MCF 10A (cell line): ENCODE results near the gene FGF14. TPM values are rescaled to one million over a fixed set of nuclear protein-coding genes. Genes with fewer than 3 reads are reported as not detected.

Experiments used
- BruUV-seq: library from RNA; stranded (reverse); fragments of 400-500 nt; replicated peaks from 2 replicates; lab custom pipeline; 2021; lab: Mats Ljungman, UMichigan
- CTCF ChIA-PET: fragments of 300-600 bp; sonication (Branson Sonifier 250); formaldehyde crosslinking; extraction: SDS; loops from one replicate; lab custom pipeline; 2021; ENCODE audit warnings: antibody characterized with exemption, inconsistent platforms; lab: Yijun Ruan, JAX
- POLR2A ChIA-PET: fragments of 300-600, 350-650 bp; sonication (Branson Sonifier 250); formaldehyde crosslinking; extraction: SDS; loops from one replicate; lab custom pipeline; 2020; ENCODE audit warnings: antibody characterized with exemption, inconsistent platforms; lab: Yijun Ruan, JAX
- DNase-seq: peaks from one replicate; pipeline ENCODE4 v3.0.0-alpha.2; 2018; ENCODE audit not compliant: unreplicated experiment
- H3K27ac Mint-ChIP-seq: one replicate; pipeline ENCODE4 v1.8.0; 2022; ENCODE audit warnings: mild to moderate bottlenecking, low read depth, mixed read lengths; ENCODE audit not compliant: unreplicated experiment
- H3K27me3 Mint-ChIP-seq: one replicate; pipeline ENCODE4 v1.8.0; 2022; ENCODE audit warnings: mixed read lengths; ENCODE audit not compliant: insufficient read depth, unreplicated experiment
- H3K36me3 Mint-ChIP-seq: one replicate; pipeline ENCODE4 v1.8.0; 2022; ENCODE audit warnings: mild to moderate bottlenecking, moderate library complexity, mixed read lengths; ENCODE audit not compliant: insufficient read depth, unreplicated experiment
- H3K4me1 Mint-ChIP-seq: one replicate; pipeline ENCODE4 v1.8.0; 2022; ENCODE audit warnings: mixed read lengths; ENCODE audit not compliant: insufficient read depth, unreplicated experiment
- H3K4me3 Mint-ChIP-seq: one replicate; pipeline ENCODE4 v1.8.0; 2022; ENCODE audit warnings: mild to moderate bottlenecking, moderate library complexity, mixed read lengths; ENCODE audit not compliant: unreplicated experiment
- H3K9me3 Mint-ChIP-seq: one replicate; pipeline ENCODE4 v1.8.0; 2022; ENCODE audit warnings: mixed read lengths; ENCODE audit not compliant: unreplicated experiment
- CTCF ChIP-seq: fragments of 200-600 bp; IDR thresholded peaks from one replicate; pipeline ENCODE4 v1.8.0; 2022; ENCODE audit warnings: antibody characterized with exemption, mild to moderate bottlenecking; ENCODE audit not compliant: unreplicated experiment
- intact Hi-C: fragments of 100-400 bp; cut with micrococcal nuclease; formaldehyde crosslinking; loops from 2 replicates; pipeline ENCODE4 v1.14.1; 2022
- total RNA-seq: library from RNA; stranded (reverse); gene quantifications from 2 replicates; pipeline ENCODE4 v1.2.3, GENCODE V29; 2022

The FGF14 gene
- total RNA-seq, 1 experiment from 2014 or later = not detected

DNA sequence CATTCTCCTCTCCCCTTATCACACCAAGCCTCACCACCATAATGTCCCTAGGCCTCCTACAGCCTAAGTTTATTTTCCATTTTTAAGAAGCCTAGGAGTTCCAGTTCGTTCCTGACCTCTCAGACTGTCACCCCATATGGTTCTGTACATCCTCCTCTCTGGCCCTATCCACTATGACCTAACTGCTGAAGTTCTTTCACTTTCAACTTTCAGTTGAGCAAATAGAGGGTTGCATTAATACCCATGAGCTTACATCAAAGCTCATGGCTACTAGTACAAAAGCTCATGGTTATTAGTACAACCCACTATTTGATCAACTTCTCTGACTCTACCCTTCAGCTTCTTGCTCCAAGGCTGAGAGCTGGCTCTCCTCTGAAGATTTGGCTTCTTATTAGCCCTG is 72.9 kb downstream of the FGF14 start:
- no peaks in the 10 kb centered on the region for H3K4me1 Mint-ChIP-seq
- no peaks in the 10 kb centered on the region for H3K36me3 Mint-ChIP-seq
- TF ChIP-seq CTCF = no peak
- H3K9me3 Mint-ChIP-seq = no peaks in the 10 kb centered on the region
- H3K27ac Mint-ChIP-seq = no peak overlapping the region
- intact Hi-C loops = no loop called here
- ChIA-PET POLR2A (no interaction called here), CTCF (no interaction called here)
- BruUV-seq = no TSS peak
- no peaks in the 10 kb centered on the region for H3K27me3 Mint-ChIP-seq
- no peak overlapping the region for H3K4me3 Mint-ChIP-seq
- DNase-seq = no peak

DNA sequence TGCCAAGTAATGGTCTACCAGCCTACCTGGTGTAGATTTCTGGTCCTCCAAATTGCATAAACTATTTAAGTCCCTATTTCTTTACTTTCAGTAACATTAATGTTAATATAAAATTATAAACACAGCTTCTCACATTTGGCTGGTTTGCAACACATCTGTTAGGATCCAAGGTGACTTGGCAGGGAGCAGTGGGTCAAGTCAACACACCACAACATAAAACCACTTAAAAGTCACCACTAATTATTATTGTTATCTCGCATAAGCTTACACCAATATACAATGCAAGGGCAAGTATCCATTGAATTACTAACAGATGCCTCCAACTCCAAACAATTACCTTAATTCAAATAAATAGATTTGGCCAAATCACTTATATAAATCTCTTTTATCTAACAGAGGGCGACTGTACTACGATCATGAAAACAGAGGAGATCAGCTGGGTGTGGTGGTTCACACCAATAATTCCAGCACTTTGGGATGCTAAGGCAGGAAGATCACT is 74.7 kb downstream of the FGF14 start:
- no peaks in the 10 kb centered on the region for H3K9me3 Mint-ChIP-seq
- no TSS peak for BruUV-seq
- POLR2A ChIA-PET = interaction anchor here (0.8 kb wide), 1 partner anchor 14 kb away, joined by 3 read pairs; no protein-coding TSS in a partner anchor
- DNase-seq = no peak
- H3K27ac Mint-ChIP-seq = no peak overlapping the region
- no peaks in the 10 kb centered on the region for H3K36me3 Mint-ChIP-seq
- H3K27me3 Mint-ChIP-seq = no peaks in the 10 kb centered on the region
- no peaks in the 10 kb centered on the region for H3K4me1 Mint-ChIP-seq
- intact Hi-C loops = no loop called here
- CTCF ChIA-PET = no interaction called here
- H3K4me3 Mint-ChIP-seq = no peak overlapping the region
- TF ChIP-seq CTCF = no peak

DNA sequence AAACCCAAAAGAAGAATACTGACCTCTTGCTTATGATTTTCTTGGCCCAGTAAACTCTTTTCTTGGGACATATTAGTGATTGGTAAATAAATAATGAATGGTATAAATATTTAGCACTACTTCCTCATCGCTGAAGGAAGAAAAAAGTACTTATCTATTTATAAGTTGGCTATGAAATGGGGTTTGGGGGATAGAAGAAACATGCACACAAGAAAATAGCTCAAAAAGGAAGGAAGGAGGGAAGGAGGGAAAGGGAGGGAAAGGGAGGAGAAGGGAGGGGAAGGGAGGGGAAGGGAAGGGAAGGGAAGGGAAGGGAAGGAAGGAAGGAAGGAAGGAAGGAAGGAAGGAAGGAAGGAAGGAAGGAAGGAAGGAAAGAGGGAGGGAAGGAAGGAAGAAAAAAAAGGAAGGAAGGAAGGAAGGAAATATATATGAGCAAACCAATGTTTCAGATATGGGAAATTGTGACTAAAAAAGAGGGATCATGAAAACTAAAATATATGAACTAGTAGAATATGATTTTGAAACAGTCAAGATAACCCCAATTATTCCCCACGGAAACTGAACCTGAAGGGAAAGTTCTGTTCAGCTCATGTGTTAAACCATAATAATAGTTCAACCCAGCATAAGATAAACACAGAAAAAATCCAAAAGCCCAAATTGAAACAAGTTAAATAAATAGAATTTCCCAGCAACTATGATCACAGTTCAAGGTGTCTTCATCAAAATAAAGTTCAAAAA is 75.3 kb downstream of the FGF14 start:
- Mint-ChIP-seq H3K27me3 (no peaks in the 10 kb centered on the region), H3K27ac (no peak overlapping the region), H3K9me3 (no peaks in the 10 kb centered on the region), H3K4me1 (no peaks in the 10 kb centered on the region), H3K36me3 (no peaks in the 10 kb centered on the region), H3K4me3 (no peak overlapping the region)
- BruUV-seq = no TSS peak
- intact Hi-C loops = no loop called here
- TF ChIP-seq CTCF = no peak
- CTCF ChIA-PET = interaction anchor here (0.6 kb wide), 1 partner anchor 10 kb away, joined by 3 read pairs; no protein-coding TSS in a partner anchor
- POLR2A ChIA-PET = no interaction called here
- DNase-seq = no peak

DNA sequence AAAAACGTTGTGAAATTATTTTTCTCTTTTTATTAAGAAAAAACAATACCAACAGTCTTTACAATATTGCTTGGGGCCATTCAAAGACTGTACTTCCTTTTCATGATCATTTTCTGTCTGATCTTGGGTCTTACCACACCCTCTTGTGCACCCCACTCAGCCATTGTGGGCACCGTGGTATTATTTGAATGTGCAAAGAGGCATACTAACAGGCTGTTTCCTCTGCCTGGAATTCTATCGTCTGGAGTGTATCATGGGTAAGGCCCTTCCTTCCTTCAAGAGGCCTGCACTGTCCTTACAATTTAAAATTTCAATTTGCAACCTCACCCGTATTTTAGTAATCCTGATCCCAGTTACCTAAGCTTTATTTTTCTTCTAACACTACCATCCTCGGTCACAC is 76.5 kb downstream of the FGF14 start:
- H3K27ac Mint-ChIP-seq = no peak overlapping the region
- intact Hi-C loops = no loop called here
- no peaks in the 10 kb centered on the region for H3K27me3 Mint-ChIP-seq
- H3K36me3 Mint-ChIP-seq = no peaks in the 10 kb centered on the region
- CTCF ChIA-PET = interaction anchor here (0.6 to 1.0 kb wide), 4 partner anchors 10 to 1965 kb away, joined by 3 to 4 read pairs (median 4); no protein-coding TSS in a partner anchor
- TF ChIP-seq CTCF = no peak
- POLR2A ChIA-PET = no interaction called here
- no TSS peak for BruUV-seq
- no peaks in the 10 kb centered on the region for H3K9me3 Mint-ChIP-seq
- DNase-seq = no peak
- no peak overlapping the region for H3K4me3 Mint-ChIP-seq
- H3K4me1 Mint-ChIP-seq = no peaks in the 10 kb centered on the region
